Activated CD8-positive, alpha-beta memory T cell treated with anti-CD3 and anti-CD28 coated beads, Interleukin-2, amount 50 U/mL, for 1 hour (primary cell): ENCODE data around the gene SSBP2.
"Not testable (repeated sequence)": the region's sequence is repeated elsewhere in the genome, so short reads cannot be mapped to it uniquely, and the experiment has no call there.

ENCODE experiments used
- DNase-seq: peaks from one replicate; pipeline ENCODE4 v3.0.0-alpha.2; 2020; ENCODE audit errors: extremely low read depth

SSBP2 gene

DNA sequence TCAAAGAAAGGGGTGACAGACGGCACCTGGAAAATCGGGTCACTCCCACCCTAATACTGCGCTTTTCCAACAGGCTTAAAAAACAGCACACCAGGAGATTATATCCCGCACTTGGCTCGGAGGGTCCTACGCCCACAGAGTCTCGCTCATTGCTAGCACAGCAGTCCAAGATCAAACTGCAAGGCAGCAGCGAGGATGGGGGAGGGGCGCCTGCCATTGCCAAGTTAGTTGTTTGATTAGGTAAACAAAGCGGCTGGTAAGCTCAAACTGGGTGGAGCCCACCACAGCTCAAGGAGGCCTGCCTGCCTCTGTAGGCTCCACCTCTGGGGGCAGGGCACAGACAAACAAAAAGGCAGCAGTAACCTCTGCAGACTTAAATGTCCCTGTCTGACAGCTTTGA lies 158.8 kb downstream of the SSBP2 start:
- not testable (repeated sequence) for DNase-seq

- no peak for DNase-seq
Measured at GRCh38 chr5:81590498-81591384, 160.2 kb downstream of the SSBP2 start.

DNA sequence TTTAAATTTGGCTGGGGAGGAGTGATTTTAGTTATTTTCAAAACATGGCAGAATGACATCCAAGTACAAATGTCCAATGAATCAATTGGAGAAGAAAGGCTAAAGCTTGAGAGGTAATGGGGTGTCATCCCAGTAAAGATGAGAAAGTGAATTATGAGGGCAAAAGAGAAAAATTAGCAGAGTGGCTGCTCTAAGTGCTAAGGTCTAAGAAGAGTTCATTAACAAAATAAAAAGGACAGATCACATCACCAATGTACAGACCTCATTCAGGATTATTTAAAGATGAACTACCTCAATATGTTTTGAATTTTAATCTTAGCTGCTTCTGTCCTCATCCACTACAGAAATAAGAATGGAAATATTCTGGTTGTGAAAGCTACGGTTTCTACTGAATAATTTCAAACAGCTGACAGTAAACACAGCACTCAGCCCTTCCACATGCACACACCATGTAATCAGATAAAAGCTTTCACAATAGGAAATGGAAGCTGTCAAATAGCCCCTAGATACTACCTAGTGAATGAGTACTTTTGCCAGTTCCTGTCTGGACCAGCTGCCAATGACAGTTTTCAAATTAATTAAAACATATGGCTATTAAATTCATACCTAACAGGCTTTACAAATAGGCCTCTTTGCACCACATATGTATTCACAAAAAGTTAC lies 171.5 kb downstream of the SSBP2 start:
- DNase-seq: no peak

DNA sequence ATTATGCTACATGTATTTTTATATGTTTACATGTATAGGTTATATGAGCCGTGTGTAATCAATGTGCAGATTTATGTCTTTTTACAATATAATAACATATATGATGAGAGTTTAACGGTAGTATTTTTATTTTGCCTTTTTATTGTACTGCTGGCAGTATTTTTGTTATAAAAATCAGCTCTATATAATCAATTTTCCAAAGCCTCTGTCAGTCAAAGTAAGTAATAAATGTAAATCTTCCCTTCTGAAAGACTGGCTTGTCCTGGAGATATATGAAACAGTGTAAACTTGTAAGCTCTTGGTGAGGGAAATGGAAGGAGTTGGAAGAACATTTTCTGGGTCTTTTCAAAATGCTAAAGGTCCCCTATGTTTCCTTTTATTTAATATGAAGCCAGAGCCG lies 173.8 kb downstream of the SSBP2 start:
- DNase-seq: no peak

DNA sequence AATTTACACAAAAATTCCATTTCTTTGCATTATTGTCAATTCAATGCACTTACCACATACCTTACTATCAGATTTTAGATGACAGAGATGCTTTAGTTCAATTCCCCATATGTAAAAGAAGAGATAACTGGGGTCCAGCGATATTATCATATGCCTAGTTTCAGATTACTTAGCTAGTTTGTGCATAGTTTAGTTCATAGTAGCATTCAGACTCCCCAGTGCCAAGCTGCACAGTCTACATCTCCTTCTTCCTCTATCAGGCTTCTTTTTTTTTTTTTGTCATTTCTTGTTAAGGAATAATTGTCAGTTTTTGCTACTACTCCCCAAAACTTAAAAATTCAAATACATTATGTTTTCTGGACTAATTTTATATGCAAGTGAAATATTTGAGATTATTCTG lies 175.0 kb downstream of the SSBP2 start:
- no peak for DNase-seq

DNA sequence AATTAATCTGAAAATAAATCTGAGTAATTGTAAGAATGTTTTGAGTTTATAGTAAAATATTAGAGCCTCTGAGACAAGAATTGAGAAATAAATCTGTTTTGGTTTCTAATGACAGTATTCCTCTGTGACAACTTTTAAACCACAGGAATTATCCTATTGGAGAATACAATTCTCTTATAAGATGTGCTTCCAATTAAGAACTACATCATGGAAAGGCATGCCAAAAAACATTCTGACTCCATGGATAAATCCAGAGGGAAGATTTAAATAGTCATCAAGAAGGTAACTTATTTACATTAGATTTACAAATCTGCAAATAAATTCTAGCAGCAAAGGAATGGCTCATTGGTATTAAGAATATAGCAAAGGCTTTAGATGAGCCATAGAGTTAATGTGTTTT lies 178.7 kb downstream of the SSBP2 start:
- DNase-seq: no peak

DNA sequence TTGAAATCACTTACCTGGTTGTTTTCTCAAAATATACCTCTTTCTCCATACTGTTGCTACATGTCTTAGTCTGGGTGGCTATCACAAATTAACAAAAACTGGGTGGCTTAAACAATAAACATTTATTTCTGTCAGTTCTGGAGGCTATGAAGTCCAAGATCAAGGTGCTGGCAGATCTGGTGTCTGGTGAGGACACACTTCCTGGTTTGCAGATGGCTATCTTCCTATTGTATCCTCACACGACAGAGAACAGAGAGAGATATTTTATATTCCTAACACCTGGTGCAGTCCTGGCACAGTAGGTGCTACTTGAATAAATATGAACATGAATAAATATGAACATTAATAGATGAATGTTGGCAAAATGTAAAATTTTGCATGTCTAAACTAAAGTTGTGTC lies 192.7 kb downstream of the SSBP2 start:
- no peak for DNase-seq

GRCh38 chr5:81556809-81557208 lies 194.1 kb downstream of the SSBP2 start:
- DNase-seq: no peak

DNA sequence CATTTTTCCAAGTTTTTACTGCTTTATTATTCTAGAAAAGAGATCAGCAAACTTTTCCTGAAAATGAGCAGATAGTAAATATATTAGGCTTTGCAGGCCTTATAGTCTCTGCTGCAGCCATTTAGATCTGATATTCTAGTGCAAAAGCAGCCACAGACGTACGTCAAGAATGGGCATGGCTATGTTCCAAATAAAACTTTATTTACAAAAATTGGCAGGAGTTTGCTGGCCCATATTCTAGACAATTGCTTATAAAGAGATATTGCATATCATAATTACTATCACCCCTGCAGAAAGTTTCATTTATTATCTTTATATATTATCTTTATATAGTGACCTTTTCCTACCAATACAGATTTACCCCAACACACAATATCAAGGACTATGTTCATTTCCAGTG lies 195.0 kb downstream of the SSBP2 start:
- no peak for DNase-seq

DNA sequence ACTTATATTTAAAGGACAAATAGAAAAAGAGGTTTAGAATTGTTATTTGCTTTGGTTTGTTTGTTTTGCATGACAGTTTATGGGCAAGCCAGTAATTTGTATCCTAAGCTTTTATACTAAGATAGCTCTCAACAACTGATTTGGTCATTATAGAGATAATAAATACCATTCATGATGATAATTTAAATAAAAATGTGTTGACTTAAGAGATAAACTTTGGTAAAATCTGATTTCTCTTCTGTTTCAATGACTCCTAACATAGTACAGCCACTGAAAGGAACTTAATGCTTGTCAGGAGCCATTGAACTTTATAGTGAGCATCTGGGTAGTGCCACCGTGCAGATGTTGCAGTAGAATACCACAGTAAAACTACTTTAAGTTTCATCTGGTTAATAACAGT lies 196.2 kb downstream of the SSBP2 start:
- DNase-seq: no peak

GRCh38 chr5:81553567-81554212 lies 197.2 kb downstream of the SSBP2 start:
- DNase-seq: no peak

- DNase-seq: no peak
Measured at GRCh38 chr5:81552852-81553566, 197.9 kb downstream of the SSBP2 start.

- DNase-seq: no peak
Measured at GRCh38 chr5:81549123-81549522, 201.8 kb downstream of the SSBP2 start.

DNA sequence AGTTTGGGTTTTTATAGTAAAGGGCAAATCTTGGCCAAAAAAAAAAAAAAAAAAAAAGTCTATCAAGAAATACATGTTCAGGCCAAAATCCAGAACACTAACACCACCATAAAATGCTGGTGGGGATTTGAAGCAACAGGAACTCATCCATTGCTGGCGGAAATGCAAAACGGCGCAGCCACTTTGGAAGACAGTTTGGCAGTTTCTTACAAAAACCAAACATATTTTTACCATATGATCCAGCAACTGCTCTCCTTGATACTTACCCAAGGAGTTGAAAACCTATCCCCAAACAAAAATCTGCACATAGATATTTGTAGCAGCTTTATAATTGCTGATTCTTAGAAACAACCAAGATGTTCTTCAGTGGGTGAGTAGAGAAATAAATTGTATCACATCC lies 203.9 kb downstream of the SSBP2 start:
- DNase-seq: no peak

- no peak for DNase-seq
Measured at GRCh38 chr5:81545911-81546310, 205.0 kb downstream of the SSBP2 start.

- DNase-seq: no peak
Measured at GRCh38 chr5:81544351-81545018, 206.4 kb downstream of the SSBP2 start.

GRCh38 chr5:81542242-81542641 lies 208.7 kb downstream of the SSBP2 start:
- no peak for DNase-seq

- DNase-seq: no peak
Measured at GRCh38 chr5:81537905-81538547, 212.9 kb downstream of the SSBP2 start.

DNA sequence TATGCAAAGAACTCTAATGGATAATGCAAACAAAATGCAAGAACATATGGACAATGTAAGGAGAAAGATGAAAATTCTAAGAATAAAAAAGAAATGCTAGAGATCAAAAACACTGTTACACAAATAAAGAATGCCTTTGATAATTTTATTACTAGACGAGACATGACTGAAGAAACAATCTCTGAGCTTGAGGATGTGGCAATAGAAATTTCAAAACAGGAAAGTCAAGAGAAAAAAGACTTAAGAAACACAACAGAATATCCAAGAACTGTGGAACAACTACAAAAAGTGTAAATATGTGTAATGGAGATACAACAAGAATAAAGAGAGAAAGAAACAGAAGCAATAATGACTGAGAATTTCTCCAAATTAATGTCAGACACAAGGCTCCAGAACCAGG lies 216.5 kb downstream of the SSBP2 start:
- DNase-seq: no peak

- DNase-seq: no peak
Measured at GRCh38 chr5:81533629-81534405, 217.1 kb downstream of the SSBP2 start.
